T-helper 1 cell treated with Interleukin-12 subunit alpha and Interleukin-12 subunit beta and Interleukin-4 antibody, amounts not matched to agents 30 ng/mL and 1 ng/mL, for 36 hours (primary cell): ENCODE data around the gene PLEKHM3. TPM values are rescaled to one million over a fixed set of nuclear protein-coding genes. Genes with fewer than 3 reads are reported as not detected.
"Not testable (repeated sequence)": the region's sequence is repeated elsewhere in the genome, so short reads cannot be mapped to it uniquely, and the experiment has no call there.

Source experiments
- intact Hi-C: fragments of 100-400 bp; cut with micrococcal nuclease; formaldehyde crosslinking; loops from one replicate; pipeline ENCODE4 v1.15.1; 2024
- total RNA-seq: library from RNA; stranded (reverse); gene quantifications from 2 replicates; pipeline ENCODE4 v1.2.3, GENCODE V29; 2022

The PLEKHM3 gene
- total RNA-seq, 1 donor from 2014 or later = 6.8 TPM

DNA sequence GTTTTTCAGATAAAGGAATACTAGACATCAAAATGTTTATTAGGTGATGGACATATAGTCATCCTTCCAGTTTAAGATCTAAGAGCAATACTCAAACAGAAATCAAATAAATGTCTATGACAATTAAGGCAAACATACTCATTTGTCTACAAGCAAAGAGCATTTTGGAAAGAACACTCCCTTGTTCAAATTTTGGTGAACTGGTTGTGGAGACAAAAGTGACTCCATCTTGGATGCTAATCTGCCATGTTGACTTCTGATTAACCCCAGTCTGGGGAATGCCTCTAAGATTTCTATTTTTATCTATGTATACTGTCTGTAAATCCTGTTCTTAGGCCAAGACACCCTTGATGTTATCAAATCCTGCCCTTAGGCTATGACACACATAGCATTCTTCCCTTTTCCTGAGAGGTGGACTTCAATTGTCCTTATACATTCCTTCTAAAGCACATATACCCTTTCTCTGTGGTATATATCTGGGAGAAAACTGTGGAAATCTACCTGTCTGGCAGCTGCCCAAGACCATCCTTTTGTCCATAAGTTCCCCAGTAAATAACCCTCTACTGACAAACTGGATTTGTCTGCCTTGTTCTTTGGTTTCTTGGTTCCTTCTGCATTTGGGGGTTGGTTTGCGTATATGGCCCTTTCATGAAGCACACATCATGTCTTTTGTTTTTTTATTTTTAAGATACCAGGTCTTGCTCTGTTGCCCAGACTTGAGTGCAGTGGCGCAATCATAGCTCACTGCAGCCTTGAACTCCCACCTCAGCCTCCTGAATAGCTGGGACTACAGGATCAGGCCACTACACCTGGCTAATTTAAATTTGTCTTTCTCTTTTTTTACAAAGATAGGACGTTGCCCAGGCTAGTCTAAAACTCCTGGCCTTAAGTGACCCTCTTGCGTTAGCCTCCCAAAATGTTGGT lies 12.5 kb upstream of the PLEKHM3 start:
- intact Hi-C loops = no loop called here

DNA sequence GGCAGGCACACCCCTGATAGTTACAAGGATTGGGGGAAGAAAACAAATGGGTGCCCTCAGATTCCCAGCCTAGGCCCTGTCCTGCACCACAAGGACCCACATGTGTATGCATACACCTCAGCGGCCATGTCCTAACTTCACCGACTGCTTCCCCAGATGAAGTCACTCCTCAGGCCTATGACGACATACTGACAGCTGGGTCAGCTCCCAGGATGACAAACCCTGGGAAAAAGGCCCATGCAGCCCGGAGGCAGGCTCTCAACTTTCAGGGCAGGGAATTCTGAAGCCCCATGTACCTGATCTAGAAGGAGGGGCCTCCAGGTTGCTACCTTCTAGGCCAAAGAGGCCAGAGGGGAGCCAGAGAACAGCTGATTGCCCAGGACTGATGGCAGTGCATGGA lies 11.0 kb upstream of the PLEKHM3 start:
- intact Hi-C loops = no loop called here

- intact Hi-C loops = loop anchor here (1.0 kb wide), 1 partner anchor 288 kb away; no protein-coding TSS in a partner anchor
Observed at GRCh38 chr2:208034503-208035140, 9.3 kb upstream of the PLEKHM3 start.

DNA sequence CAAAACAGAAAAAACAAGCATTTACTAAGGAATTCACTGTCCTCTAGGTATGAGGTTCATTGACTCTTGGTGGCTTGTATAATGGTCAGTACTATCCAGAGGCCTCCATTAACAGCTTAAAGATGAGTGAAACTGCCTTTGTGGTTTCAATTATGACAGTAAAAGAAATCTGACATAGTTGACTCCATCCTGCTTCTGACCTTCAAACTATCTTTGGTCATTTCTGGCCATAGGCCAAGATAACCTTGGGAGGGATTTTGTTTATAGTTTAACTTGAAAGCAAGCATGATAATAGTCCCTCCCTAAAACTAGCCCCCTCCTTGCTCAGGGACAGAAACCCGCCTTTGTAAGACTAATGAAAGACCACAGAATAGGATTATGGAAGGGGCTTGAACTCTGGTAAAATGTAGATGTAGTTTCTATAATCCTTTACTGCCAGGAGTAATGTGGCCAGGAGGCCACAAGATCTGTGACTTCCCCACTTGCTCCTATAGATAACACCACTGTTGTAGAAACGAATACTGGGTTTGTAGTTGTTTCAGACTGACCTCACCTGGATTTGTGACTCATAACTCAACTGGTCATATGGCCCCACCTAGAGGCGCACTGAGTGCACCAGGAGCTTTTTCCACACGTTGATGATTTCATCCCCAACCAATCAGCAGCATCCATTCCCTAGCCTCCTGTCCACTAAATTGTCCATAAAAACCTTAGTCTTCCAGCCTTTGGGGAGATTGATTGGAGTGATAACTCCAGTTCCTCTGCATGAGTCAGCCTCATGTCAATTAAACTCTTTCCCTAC lies 8.6 kb upstream of the PLEKHM3 start:
- intact Hi-C loops = loop anchor here (1.0 kb wide), 1 partner anchor 288 kb away; no protein-coding TSS in a partner anchor

DNA sequence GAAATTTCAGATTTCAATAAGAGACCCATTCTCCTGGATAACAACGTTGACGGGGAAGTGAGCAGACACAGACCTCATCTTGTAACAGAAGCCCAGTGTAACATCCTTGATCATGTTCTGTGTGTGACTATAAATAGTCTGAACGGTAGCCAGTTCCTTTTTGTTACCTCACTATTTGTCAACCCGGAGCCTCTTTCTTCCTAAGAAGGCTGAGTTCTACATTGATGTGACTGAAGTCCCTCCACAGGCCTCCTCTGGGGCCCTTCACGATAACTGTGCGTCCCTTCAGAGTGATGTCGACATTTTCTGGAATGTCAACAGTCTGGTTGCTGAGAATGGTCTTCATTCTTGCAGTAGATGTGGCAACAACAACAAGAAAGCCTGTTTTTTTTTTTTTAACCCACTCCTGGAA lies 6.3 kb upstream of the PLEKHM3 start:
- intact Hi-C loops = no loop called here

DNA sequence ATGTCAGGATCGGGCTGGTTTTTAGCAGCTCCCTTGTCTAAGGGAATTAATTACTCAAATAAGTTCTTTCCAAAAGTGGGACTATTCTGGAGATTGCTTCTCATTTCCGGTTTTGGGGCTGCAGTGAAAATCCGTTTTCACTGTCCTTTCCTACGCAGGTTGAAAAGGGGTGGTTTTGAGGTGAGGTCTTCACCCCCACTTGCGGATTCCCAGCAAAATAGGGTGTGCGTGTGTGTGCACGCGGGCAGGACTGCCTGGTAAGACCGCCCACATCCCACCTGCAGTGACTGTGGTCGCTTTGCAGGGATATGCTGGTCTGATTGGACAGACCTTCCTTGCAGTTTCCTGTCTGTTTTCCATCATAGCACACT lies 472 bp upstream of the PLEKHM3 start:
- intact Hi-C loops = loop anchor here (1.0 to 10.0 kb wide), 9 partner anchors 229 to 1979 kb away; partner anchors contain the start of genes CCNYL1, FASTKD2, MDH1B and METTL21A

DNA sequence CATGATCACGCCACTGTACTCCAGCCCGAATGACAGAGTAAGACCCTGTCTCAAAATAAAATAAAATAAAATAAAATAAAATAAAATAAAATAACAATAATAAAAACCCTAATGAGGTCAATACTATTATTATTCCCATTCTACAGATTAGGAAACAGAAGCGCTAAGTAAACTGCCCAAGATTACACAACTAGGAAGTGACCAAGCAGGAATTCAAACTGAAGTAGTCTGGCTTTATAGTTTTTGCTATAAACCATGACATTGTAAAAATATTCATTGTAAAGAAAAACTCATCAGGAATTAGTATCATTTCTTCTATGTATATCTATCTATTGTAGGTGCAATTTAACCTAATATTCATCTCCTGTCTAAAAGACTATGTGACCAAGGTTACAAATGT lies 1.2 kb downstream of the PLEKHM3 start:
- intact Hi-C loops = loop anchor here (2.0 to 10.0 kb wide), 4 partner anchors 243 to 1981 kb away; partner anchors contain the start of genes PIKFYVE, RPE and ZDBF2

DNA sequence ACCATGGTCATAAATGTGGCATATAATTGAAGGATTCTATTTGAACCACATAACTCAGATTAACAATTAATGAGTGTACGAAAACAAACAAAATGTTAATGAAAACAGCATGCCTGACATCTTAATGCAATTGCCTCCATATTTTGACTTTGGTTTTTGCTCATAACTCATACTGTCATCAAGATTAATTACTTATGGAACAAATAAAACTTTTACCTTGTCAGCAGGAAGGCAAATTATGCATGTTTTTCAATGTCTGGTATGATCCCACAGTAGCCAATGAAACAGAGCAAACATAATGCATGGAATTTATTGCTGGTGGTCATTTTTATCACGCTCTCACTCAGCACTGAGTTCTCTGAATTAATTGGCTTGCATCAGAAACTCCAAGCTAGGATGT lies 5.1 kb downstream of the PLEKHM3 start:
- intact Hi-C loops = loop anchor here (10.0 kb wide), 3 partner anchors 485 to 1985 kb away; partner anchors contain the start of genes RPE and ZDBF2

DNA sequence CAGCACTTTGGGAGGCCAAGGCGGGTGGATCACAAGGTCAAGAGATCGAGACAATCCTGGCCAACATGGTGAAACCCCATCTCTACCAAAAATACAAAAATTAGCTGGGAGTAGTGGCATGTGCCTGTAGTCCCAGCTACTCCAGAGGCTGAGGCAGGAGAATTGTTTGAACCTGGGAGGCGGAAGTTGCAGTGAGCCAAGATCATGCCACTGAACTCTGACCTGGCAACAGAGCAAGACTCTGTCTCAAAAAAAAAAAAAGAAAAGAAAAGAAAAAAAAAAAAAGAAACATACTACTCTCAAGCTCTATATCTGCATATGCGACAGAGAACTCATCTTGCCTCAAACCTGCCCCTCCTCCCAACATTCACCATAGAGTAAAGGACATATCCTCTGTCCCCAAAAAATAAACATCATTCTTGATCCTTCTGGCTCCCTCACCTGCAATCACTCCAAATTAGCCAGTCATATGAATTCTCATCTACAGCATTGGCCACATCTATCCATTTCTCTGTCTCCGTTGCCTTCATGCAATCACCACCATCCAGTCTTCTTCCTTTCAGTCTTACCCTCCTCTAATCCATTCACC lies 7.1 kb downstream of the PLEKHM3 start:
- intact Hi-C loops = not testable (repeated sequence)

DNA sequence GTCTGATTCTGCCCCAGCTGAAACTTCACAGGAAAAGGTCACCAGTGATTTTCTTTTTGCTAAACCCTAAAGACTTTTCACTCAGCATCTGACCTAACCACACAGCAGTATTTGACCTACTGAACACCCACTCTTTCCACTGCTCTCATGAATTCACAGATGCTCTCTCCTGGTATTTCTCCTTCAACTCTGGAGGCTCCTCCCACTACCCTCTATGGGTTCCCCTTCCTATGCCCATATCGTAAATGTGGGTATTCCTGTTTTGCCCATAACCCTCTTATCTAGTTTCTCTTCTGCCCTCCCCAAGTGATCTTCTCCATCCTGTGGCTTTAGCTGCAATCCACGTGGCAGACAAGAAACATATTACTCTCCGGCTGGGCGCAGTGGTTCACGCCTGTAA lies 7.6 kb downstream of the PLEKHM3 start:
- intact Hi-C loops = no loop called here

DNA sequence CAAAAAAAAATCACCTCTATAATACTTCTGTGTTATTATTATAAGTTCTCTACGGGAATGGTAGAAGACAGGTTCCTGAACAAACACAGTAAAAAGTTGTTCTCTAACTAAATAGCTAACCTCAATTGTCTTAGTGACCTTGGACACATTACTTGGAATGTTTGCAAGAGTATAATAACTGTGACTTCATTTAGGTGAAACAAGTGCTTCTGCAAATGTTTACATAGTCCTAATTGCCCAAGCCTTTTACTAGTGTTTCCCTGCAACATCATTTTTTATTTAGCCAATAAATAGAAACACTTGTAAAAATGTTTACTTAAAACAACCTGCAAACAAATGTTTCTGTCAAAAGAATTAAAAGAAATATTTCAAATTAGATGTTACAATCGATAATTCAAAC lies 9.9 kb downstream of the PLEKHM3 start:
- intact Hi-C loops = no loop called here

- intact Hi-C loops = no loop called here
Observed at GRCh38 chr2:208013285-208014178, 11.8 kb downstream of the PLEKHM3 start.

- intact Hi-C loops = no loop called here
Observed at GRCh38 chr2:208012449-208012848, 12.9 kb downstream of the PLEKHM3 start.

- intact Hi-C loops = no loop called here
Observed at GRCh38 chr2:208010506-208010905, 14.8 kb downstream of the PLEKHM3 start.

DNA sequence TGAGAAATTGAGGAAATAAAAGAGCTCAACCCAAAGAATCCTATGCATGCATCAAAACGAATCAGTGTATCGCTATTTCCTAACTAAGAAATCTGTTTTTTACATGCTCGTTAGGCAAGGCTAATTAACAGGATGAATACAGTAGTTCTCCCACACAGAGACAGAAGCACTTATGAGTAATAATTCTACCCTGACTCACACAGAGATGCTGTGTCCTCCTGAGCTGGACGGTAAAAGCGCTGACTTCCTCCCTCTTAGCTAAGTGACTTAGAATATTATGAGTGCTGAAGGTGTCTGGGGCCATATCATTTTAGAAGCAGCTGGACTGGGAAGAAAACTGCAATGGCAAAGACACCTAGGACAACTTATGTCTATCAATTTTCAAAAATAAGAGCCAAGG lies 18.5 kb downstream of the PLEKHM3 start:
- intact Hi-C loops = no loop called here

DNA sequence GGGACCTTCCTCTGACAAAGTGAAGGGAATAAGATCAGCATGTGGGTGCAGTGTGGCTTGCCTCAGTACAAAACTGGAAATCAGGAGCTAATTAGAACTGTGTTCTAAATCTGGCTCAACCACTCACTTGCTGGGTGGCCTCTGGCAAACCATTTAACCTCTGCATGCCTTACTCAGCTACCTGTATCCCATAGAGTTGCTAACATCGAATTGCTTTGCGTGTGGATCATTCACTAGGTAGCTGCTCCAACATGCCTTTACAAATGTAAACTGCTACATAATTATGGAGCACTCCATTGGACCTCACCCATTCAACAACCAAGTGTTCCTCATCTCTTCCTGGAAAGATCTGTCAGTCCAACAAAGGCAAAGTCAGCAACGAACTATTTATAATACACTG lies 19.0 kb downstream of the PLEKHM3 start:
- intact Hi-C loops = no loop called here

DNA sequence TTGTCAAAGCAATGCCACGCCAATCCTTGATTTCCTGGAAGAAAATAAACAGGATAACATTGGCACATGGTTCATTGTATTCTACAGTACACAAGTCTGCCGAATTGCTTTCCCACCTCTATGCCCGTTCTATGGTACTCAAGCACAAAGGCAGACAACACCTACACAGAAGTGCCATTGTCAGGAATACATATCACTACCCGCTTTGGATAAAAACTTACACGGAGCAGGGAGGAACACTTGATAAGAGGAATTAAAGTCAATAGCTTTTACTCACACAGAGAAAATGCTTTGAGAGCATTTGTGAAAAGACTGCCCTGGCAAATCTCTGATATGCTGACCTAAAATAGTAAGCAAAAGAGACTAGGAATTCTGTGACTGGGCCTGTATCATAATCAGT lies 23.4 kb downstream of the PLEKHM3 start:
- intact Hi-C loops = no loop called here

DNA sequence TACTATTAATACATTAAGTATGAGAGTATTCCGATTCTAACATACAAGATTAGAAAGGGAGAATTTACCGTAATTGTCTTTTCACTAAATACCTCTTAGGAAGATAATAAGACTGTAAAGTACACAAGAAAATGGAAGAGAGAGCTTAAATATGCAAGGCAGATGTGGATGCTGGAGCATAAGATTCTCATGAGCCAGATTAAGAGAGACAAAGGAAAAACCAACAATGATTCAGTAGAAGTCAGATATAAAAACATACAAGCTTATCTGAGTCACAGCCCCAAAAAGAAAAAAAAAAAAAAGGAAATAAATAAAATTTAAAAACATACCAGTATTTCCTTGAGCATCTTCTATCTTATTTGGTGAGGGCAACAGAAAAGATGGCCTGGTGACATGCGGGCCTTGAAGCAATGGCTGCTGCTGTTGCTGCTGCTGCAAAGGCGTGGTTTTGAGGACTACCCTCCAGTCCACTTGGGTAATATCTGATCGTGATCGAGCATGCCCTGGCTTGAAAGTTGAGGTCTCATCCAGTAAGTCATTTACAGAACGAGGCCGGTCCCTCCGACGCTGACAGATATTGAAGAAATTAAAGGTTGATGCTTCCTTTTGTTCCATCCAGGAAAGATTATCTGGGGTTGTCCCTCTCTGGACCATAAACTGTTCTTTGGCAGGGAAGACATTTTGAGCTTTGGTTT lies 24.5 kb downstream of the PLEKHM3 start:
- intact Hi-C loops = no loop called here

GRCh38 chr2:207996848-207997247 lies 28.5 kb downstream of the PLEKHM3 start:
- intact Hi-C loops = no loop called here
